GM18498 (cell line): ENCODE data around the gene GNAO1.
"Not testable (repeated sequence)": the region's sequence is repeated elsewhere in the genome, so short reads cannot be mapped to it uniquely, and the experiment has no call there.

ENCODE experiments used
- ATAC-seq: cut with Tn5 transposase; IDR thresholded peaks from one replicate; pipeline ENCODE4 v1.9.1; 2021; ENCODE audit warnings: mild to moderate bottlenecking, moderate library complexity; ENCODE audit not compliant: unreplicated experiment

The GNAO1 gene

GRCh38 chr16:56373003-56373402 is 181.7 kb downstream of the GNAO1 start:
- no peak for ATAC-seq

- ATAC-seq: not testable (repeated sequence)
Observed at GRCh38 chr16:56375792-56376191, 184.5 kb downstream of the GNAO1 start.

GRCh38 chr16:56379044-56379443 is 187.8 kb downstream of the GNAO1 start:
- not testable (repeated sequence) for ATAC-seq

DNA sequence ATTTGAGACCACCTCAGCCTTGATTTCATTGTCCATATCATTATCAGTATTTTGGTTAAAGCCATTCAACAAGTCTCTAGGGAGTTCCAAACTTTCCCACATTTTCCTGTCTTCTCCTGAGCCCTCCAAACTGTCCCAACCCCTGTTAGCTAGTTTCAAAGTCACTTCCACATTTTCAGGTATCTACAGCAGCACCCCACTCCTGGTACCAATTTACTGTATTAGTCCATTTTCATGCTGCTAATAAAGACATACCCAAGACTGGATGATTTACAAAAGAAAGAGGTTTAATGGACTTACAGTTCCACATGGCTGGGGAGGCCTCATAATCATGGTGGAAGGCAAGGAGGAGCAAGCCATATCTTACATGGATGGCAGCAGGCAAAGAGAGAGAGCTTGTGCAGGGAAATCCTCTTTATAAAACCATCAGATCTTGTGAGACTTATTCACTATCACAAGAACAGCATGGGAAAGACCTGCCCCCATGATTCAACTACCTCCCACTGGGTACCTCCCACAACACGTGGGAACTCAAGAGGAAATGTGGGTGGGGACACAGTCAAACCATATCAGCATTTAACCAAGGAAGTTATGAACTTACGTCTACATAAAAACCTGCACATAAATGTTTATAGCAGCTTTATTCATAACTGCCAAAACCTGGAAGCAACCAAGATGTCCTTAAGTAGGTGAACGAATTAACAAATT is 189.6 kb downstream of the GNAO1 start:
- ATAC-seq: not testable (repeated sequence)

DNA sequence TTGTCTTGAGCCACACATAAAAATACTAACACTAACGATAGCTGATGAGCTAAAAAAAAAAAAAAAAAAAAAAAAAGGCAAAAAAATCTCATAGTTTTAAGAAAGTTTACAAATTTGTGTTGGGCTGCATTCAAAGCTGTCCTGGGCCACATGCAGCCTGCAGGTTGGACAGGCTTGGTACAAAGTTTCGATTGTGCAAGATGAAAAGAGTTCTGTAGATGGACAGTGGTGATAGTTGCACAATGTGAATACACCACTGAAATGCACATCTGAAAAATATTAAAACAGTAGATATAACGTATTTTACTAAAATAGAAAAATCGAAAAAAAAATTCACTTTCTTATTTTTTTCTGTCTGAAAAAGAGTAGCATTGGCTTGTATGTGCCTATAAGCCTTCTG is 191.2 kb downstream of the GNAO1 start:
- ATAC-seq: no peak

GRCh38 chr16:56382901-56383355 is 191.6 kb downstream of the GNAO1 start:
- ATAC-seq: no peak

- no peak for ATAC-seq
Observed at GRCh38 chr16:56384074-56384721, 192.9 kb downstream of the GNAO1 start.

- no peak for ATAC-seq
Observed at GRCh38 chr16:56387396-56387795, 196.1 kb downstream of the GNAO1 start.

- ATAC-seq: no peak
Observed at GRCh38 chr16:56388209-56388608, 196.9 kb downstream of the GNAO1 start.

DNA sequence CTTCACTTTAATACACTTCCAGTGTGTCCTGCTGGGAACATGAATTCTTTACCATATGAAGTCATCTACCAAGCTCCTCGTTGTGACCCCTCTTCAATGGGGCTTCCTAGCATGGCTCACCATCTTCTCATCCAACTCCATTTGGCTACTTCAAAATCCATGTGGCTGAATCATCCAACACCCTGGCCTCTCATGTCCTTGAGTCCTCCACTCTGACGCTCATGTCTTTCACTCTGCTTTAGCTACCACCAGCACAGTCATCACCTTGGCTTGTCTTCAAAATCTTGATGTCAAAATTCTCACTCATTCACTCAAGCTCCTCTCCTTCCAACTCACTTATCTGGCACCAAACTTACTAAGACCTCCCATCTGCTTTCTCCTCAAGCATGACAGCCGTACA is 198.3 kb downstream of the GNAO1 start:
- no peak for ATAC-seq

- not testable (repeated sequence) for ATAC-seq
Observed at GRCh38 chr16:56396724-56397123, 205.4 kb downstream of the GNAO1 start.

GRCh38 chr16:56399047-56399446 is 207.8 kb downstream of the GNAO1 start:
- no peak for ATAC-seq

DNA sequence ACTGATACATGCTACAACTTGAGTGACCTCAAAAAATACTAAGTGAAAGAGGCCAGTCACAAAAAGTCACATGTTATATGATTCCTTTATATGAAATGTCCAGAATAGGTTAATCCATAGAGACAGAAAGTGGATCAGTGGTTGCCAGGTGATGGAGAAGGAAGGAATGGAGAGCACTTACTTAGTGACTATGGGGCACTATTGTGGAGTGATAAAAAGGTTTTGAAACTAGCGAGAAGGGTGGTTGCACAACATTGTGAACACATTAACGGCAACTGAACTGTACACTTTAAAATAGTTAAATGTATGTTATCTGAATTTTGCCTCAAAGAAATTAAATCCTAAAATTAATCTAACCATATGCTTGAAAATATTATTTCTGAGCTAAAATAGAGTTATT is 208.2 kb downstream of the GNAO1 start:
- ATAC-seq: no peak

- ATAC-seq: no peak
Observed at GRCh38 chr16:56400458-56400857, 209.2 kb downstream of the GNAO1 start.

GRCh38 chr16:56401482-56401881 is 210.2 kb downstream of the GNAO1 start:
- ATAC-seq: no peak

GRCh38 chr16:56405977-56406672 is 214.8 kb downstream of the GNAO1 start:
- no peak for ATAC-seq
